Left lung (tissue), 10 donors: ENCODE data around the gene ARHGEF12. TPM values are rescaled to one million over a fixed set of nuclear protein-coding genes. Genes with fewer than 3 reads are reported as not detected.

Source experiments
- ATAC-seq: fragments of 200-7000 bp; cut with Tn5 transposase; one replicate; pipeline ENCODE4 v1.9.1; 2020; ENCODE audit warnings: moderate library complexity
- DNase-seq, 4 donors: peaks; one replicate each; pipeline ENCODE4 v3.0.0-alpha.2; 2013 to 2020
- H3K27ac ChIP-seq, 2 donors: fragments of 200-600 bp; sonication (generic) in 1 of 2; one replicate each; pipeline versions ENCODE4 v1.5.0 to v1.8.0; 2020 to 2021
- H3K27me3 ChIP-seq, 2 donors: fragments of 200-600 bp; sonication (generic) in 1 of 2; one replicate each; pipeline versions ENCODE4 v1.5.0 to v1.8.0; 2020 to 2021
- H3K36me3 ChIP-seq, 2 donors: fragments of 200-600 bp; sonication (generic) in 1 of 2; one replicate each; pipeline versions ENCODE4 v1.5.0 to v1.8.0; 2020 to 2021
- H3K4me1 ChIP-seq, 2 donors: fragments of 200-600 bp; one replicate each; pipeline ENCODE4 v1.8.0; 2021
- H3K4me3 ChIP-seq, 2 donors: fragments of 200-600 bp; sonication (generic) in 1 of 2; one replicate each; pipeline versions ENCODE4 v1.5.0 to v1.8.0; 2020 to 2021; ENCODE audit warnings: mild to moderate bottlenecking in 1 of 2
- H3K9me3 ChIP-seq, 2 donors: fragments of 200-600 bp; sonication (generic) in 1 of 2; one replicate each; pipeline versions ENCODE4 v1.5.0 to v1.8.0; 2020 to 2021
- CTCF ChIP-seq, 2 donors: fragments of 200-600 bp; sonication (generic) in 1 of 2; IDR thresholded peaks; one replicate each; pipeline versions ENCODE4 v1.5.0 to v1.8.0; 2021; ENCODE audit warnings: antibody characterized with exemption in 2 of 2
- intact Hi-C, 2 donors: fragments of 100-400 bp; cut with DNase I; formaldehyde crosslinking; loops; one replicate each; pipeline versions ENCODE4 v1.11.2 to v1.14.2; 2022
- polyA plus RNA-seq, 6 donors: library from polyadenylated mRNA; unstranded; fragments of 120-200 nt; gene quantifications; one replicate each; pipeline ENCODE4 v1.2.1, GENCODE V29; 2013; ENCODE audit not compliant: insufficient read length in 6 of 6
- total RNA-seq, 2 donors: library from RNA; stranded (reverse); fragmentation: NEBNext Ultra II Directional; extraction: Animal tissue kit (Norgen Biotek cat#: 25700); gene quantifications; one replicate each; pipeline ENCODE4 v1.2.1, GENCODE V29; 2021
- donor health status: DM: no; HTN: yes; CAD: no.
- donor health status: DM: no; HTN: no; CAD: no.

Gene ARHGEF12
- total and polyA plus RNA-seq, 8 donors: 91.4 to 109 (median 99.6) TPM

DNA sequence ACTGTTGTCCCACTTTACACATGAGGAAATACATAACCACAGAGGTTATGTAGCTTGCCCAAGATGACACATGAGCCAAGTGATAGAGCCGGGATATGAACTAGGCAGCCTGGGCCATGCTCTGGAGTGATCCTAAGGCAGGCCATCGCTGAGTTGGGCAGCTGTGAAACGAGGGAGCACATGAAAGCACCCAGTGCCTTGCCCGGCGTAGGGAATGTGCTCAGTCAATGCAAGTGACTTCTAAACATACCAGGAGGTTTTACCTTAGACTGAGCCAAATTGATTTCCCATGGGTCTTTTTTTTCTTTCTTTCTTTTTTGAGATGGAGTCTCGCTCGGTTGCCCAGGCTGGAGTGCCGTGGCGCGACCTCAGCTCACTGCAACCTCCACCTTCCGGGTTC, 185.8 kb downstream of the ARHGEF12 start:
- TF ChIP-seq CTCF (IDR thresholded peaks at IDR 0.05): no peak

DNA sequence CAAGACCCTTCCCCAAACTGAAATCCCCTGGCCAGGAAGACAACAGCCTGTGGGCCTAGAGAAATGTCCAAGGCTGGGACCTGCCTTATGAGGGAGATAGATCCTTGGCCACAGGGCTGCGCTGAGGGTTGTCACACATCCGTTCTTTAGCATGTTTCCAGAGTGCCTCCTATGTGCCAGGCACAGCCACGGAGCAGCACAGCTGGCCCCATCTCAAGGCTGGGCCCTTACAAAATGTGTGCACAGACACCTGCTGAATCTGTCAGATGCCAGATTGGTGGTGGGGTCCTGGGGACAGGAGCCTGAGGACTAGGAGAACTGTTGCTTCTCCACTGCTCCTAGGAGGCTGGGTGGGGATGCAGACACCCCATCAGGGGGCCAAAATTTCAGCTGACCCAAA, 186.5 kb downstream of the ARHGEF12 start:
- no peak for TF ChIP-seq CTCF (IDR thresholded peaks at IDR 0.05)
- peak in 1 of 4 donors; percentile 46 for DNase-seq

More for the DNA sequence above, 185.8 kb downstream of the ARHGEF12 start:
- intact Hi-C loops: loop anchor here in 1 of 2 donors (5.0 to 10.0 kb wide), 2 partner anchors 160 to 273 kb away; no protein-coding TSS in a partner anchor
- peaks cover 0 to 68% of the 10 kb centered on the region in 2 donors for H3K27me3 ChIP-seq
- DNase-seq: peak in 1 of 4 donors; percentile 12
- H3K4me1 ChIP-seq: no peaks in the 10 kb centered on the region
- H3K27ac ChIP-seq: no peak overlapping the region
- no peak for ATAC-seq
- H3K4me3 ChIP-seq: no peak overlapping the region
- no peaks in the 10 kb centered on the region for H3K36me3 ChIP-seq
- H3K9me3 ChIP-seq: no peaks in the 10 kb centered on the region

DNA sequence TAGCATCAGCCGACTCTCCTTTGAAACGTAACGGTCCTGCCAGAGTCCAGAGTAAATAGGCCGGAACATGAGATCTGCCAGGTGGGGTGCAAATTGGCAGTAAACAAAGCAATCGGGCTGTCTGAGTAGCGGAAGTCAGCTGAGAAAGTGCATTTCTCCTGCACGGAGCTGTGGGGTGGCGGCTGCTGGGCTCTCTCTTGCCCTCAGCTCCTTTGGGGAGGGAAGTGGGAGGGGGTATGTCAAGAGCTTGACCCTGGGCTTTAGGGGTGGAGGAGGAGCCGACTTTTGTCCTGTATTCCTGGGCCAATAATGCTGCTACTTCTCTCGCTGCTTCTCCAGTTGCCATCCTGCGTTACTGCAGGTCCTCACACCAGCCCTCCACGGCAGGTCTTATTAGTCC, 187.0 kb downstream of the ARHGEF12 start:
- DNase-seq: peak in 1 of 4 donors; percentile 20
- Histone ChIP-seq H3K4me1 (no peaks in the 10 kb centered on the region), H3K27ac (no peak overlapping the region), H3K9me3 (no peaks in the 10 kb centered on the region), H3K27me3 (peaks cover 0 to 65% of the 10 kb centered on the region in 2 donors), H3K36me3 (no peaks in the 10 kb centered on the region), H3K4me3 (no peak overlapping the region)
- intact Hi-C loops: loop anchor here in 1 of 2 donors (5.0 to 10.0 kb wide), 2 partner anchors 159 to 272 kb away; no protein-coding TSS in a partner anchor
- no peak for ATAC-seq
- no peak for TF ChIP-seq CTCF (IDR thresholded peaks at IDR 0.05)

More for the DNA sequence above, 186.5 kb downstream of the ARHGEF12 start:
- peaks cover 0 to 68% of the 10 kb centered on the region in 2 donors for H3K27me3 ChIP-seq
- H3K36me3 ChIP-seq: no peaks in the 10 kb centered on the region
- H3K4me1 ChIP-seq: no peaks in the 10 kb centered on the region
- intact Hi-C loops: loop anchor here in 1 of 2 donors (5.0 to 10.0 kb wide), 2 partner anchors 160 to 272 kb away; no protein-coding TSS in a partner anchor
- no peak overlapping the region for H3K4me3 ChIP-seq
- H3K27ac ChIP-seq: no peak overlapping the region
- no peaks in the 10 kb centered on the region for H3K9me3 ChIP-seq
- ATAC-seq: no peak

DNA sequence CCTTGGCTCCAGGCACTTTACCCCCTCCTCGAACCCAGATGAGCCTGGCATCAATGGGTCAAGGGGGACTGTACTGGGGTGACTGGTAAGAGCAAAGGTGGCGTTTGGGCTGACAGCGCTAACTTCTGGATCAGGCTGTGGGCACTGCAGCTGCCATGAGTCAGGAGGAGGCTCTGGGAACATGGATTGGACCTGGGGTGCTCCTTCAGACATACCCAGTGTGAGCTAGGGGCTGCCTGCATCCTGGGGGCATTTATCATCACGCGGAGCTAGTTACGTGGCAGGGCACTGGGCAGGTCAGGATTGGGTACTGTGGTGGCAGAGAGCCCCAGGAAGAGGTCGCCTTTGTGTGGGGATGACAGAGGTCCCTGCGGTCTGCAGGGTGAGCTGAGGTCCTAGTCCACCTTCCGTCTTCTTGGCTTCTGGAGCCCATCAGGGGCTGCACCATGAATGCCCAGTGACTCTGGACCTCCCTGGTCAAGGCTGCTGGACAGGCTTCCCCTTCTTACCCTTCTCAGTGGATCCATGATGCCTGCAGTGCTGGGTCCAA, 188.4 kb downstream of the ARHGEF12 start:
- intact Hi-C loops: loop anchor here in 1 of 2 donors (5.0 to 10.0 kb wide), 2 partner anchors 158 to 270 kb away; no protein-coding TSS in a partner anchor
- Histone ChIP-seq H3K27ac (no peak overlapping the region), H3K27me3 (peaks cover 0 to 61% of the 10 kb centered on the region in 2 donors), H3K4me3 (no peak overlapping the region), H3K9me3 (no peaks in the 10 kb centered on the region), H3K36me3 (no peaks in the 10 kb centered on the region), H3K4me1 (no peaks in the 10 kb centered on the region)
- peak in 1 of 4 donors; percentile 20 for DNase-seq
- no peak for TF ChIP-seq CTCF (IDR thresholded peaks at IDR 0.05)
- no peak for ATAC-seq

- no peaks in the 10 kb centered on the region for H3K4me1 ChIP-seq
- TF ChIP-seq CTCF (IDR thresholded peaks at IDR 0.05): no peak
- no peaks in the 10 kb centered on the region for H3K36me3 ChIP-seq
- peaks cover 0 to 61% of the 10 kb centered on the region in 2 donors for H3K27me3 ChIP-seq
- no peak overlapping the region for H3K4me3 ChIP-seq
- intact Hi-C loops: loop anchor here in 1 of 2 donors (10.0 kb wide), 1 partner anchor 269 kb away; no protein-coding TSS in a partner anchor
- DNase-seq (peak in 1 of 4 donors; percentile 34), ATAC-seq (no peak)
- H3K27ac ChIP-seq: no peak overlapping the region
- no peaks in the 10 kb centered on the region for H3K9me3 ChIP-seq
Observed at GRCh38 chr11:120525261-120526171, 189.3 kb downstream of the ARHGEF12 start.
